Colonic mucosa (tissue), 4 donors: ENCODE measurements around the gene ZNF850. TPM values are rescaled to one million over a fixed set of nuclear protein-coding genes. Genes with fewer than 3 reads are reported as not detected.

Experiments used
- DNase-seq: peaks from one replicate; pipeline ENCODE4 v3.0.0-alpha.2; 2020
- H3K27ac ChIP-seq: fragments of 200-600 bp; one replicate; pipeline ENCODE4 v1.8.0; 2021
- H3K27me3 ChIP-seq: fragments of 200-600 bp; one replicate; pipeline ENCODE4 v1.8.0; 2021
- H3K36me3 ChIP-seq: fragments of 200-600 bp; one replicate; pipeline ENCODE4 v1.8.0; 2021
- H3K4me1 ChIP-seq: fragments of 200-600 bp; one replicate; pipeline ENCODE4 v1.8.0; 2021; ENCODE audit warnings: mild to moderate bottlenecking
- H3K4me3 ChIP-seq: fragments of 200-600 bp; one replicate; pipeline ENCODE4 v1.8.0; 2021
- H3K9ac ChIP-seq, 2 donors: one replicate each; pipeline ENCODE4 v1.7.0; 2013; ENCODE audit warnings: control low read depth in 2 of 2, low read depth in 2 of 2, low read length in 2 of 2
- H3K9me3 ChIP-seq: fragments of 200-600 bp; one replicate; pipeline ENCODE4 v1.8.0; 2021
- CTCF ChIP-seq: fragments of 200-600 bp; IDR thresholded peaks from one replicate; pipeline ENCODE4 v1.8.0; 2022; ENCODE audit warnings: antibody characterized with exemption, mild to moderate bottlenecking
- intact Hi-C: fragments of 100-400 bp; cut with DNase I; formaldehyde crosslinking; loops from one replicate; pipeline ENCODE4 v1.14.1; 2022
- total RNA-seq, 2 donors: library from RNA; stranded (reverse); fragmentation: NEBNext Ultra II Directional in 1 of 2; extraction: Animal tissue kit (Norgen Biotek cat#: 25700) in 1 of 2; gene quantifications; one replicate each; pipeline ENCODE4 v1.2.1, GENCODE V29; 2021
- donor health status: healthy.
- donor health status: DM: no; HTN: no; CAD: no.
- donor health status: DM: no; HTN: no; CAD: no.

The ZNF850 gene
- total RNA-seq, 2 donors from 2014 or later: 1.1 to 3.1 TPM

DNA sequence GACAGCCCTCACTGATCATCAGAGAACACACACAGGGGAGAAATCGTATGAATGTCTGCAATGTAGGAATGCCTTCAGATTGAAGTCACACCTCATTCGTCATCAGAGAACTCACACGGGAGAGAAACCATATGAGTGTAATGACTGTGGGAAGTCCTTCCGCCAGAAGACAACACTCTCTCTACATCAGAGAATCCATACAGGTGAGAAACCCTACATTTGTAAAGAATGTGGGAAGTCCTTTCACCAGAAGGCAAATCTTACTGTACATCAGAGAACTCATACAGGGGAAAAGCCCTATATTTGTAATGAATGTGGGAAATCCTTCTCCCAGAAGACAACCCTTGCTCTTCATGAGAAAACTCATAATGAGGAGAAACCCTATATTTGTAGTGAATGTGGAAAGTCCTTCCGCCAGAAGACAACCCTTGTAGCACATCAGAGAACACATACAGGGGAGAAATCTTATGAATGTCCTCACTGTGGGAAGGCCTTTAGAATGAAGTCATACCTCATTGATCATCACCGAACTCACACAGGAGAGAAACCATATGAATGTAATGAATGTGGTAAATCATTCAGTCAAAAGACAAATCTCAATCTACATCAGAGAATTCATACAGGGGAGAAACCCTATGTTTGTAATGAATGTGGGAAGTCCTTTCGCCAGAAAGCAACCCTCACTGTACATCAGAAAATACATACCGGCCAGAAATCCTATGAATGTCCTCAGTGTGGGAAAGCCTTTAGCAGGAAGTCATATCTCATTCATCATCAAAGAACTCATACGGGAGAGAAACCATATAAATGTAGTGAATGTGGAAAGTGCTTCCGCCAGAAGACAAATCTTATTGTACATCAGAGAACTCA is 52.7 kb downstream of the ZNF850 start:
- TF ChIP-seq CTCF: no peak
- no peak overlapping the region for H3K27ac ChIP-seq
- peaks cover 44% of the 10 kb centered on the region for H3K9me3 ChIP-seq
- H3K36me3 ChIP-seq: peaks cover 14% of the 10 kb centered on the region
- no peak overlapping the region for H3K4me3 ChIP-seq
- H3K4me1 ChIP-seq: no peaks in the 10 kb centered on the region
- intact Hi-C loops: no loop called here
- no peak overlapping the region for H3K9ac ChIP-seq
- DNase-seq: no peak
- H3K27me3 ChIP-seq: no peaks in the 10 kb centered on the region

GRCh38 chr19:36709423-36709822 is 63.2 kb downstream of the ZNF850 start:
- peaks cover 5% of the 10 kb centered on the region for H3K9me3 ChIP-seq

GRCh38 chr19:36707134-36707533 is 65.5 kb downstream of the ZNF850 start:
- Histone ChIP-seq H3K9ac (no peak overlapping the region), H3K27me3 (no peaks in the 10 kb centered on the region), H3K9me3 (peaks cover 9% of the 10 kb centered on the region), H3K4me3 (no peak overlapping the region), H3K27ac (no peak overlapping the region), H3K36me3 (peaks cover 5% of the 10 kb centered on the region), H3K4me1 (no peaks in the 10 kb centered on the region)
- no peak for DNase-seq
- TF ChIP-seq CTCF: no peak
- intact Hi-C loops: no loop called here

More at GRCh38 chr19:36709423-36709822, 63.2 kb downstream of the ZNF850 start:
- H3K27me3 ChIP-seq: no peaks in the 10 kb centered on the region
- no peak for DNase-seq
- no peak for TF ChIP-seq CTCF
- intact Hi-C loops: no loop called here
- no peaks in the 10 kb centered on the region for H3K4me1 ChIP-seq
- H3K9ac ChIP-seq: no peak overlapping the region
- no peak overlapping the region for H3K4me3 ChIP-seq
- H3K27ac ChIP-seq: no peak overlapping the region
- H3K36me3 ChIP-seq: peaks cover 18% of the 10 kb centered on the region

DNA sequence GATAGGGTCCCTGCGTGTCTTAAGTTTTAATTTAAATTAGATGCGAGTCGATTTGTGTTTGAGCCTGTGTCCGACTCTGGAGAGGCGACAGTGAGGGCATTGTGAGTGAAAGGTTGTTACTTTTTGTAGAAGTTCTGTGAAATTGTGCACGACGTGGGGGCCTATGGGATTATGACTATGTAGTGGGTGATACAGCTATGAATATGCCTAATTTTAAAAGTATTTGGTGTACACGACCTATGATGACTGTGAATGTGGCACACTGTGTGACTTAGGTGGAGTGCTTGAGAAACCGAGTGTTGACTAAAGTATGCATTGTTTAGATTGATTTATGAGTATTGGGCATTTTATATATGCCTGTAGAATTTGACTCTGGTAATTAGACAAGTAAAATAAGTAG is 84.5 kb downstream of the ZNF850 start:
- H3K4me3 ChIP-seq: peak overlapping the region; percentile 95
- TF ChIP-seq CTCF: no peak
- H3K27ac ChIP-seq: peak overlapping the region; percentile 41
- H3K9ac ChIP-seq: peak overlapping the region; percentile 81 to 85
- no peaks in the 10 kb centered on the region for H3K27me3 ChIP-seq
- no peaks in the 10 kb centered on the region for H3K36me3 ChIP-seq
- H3K9me3 ChIP-seq: no peaks in the 10 kb centered on the region
- H3K4me1 ChIP-seq: peaks cover 4% of the 10 kb centered on the region
- no peak for DNase-seq
- intact Hi-C loops: loop anchor here (5.0 kb wide), 1 partner anchor 164 kb away; the partner anchor contains the start of gene ZNF345

DNA sequence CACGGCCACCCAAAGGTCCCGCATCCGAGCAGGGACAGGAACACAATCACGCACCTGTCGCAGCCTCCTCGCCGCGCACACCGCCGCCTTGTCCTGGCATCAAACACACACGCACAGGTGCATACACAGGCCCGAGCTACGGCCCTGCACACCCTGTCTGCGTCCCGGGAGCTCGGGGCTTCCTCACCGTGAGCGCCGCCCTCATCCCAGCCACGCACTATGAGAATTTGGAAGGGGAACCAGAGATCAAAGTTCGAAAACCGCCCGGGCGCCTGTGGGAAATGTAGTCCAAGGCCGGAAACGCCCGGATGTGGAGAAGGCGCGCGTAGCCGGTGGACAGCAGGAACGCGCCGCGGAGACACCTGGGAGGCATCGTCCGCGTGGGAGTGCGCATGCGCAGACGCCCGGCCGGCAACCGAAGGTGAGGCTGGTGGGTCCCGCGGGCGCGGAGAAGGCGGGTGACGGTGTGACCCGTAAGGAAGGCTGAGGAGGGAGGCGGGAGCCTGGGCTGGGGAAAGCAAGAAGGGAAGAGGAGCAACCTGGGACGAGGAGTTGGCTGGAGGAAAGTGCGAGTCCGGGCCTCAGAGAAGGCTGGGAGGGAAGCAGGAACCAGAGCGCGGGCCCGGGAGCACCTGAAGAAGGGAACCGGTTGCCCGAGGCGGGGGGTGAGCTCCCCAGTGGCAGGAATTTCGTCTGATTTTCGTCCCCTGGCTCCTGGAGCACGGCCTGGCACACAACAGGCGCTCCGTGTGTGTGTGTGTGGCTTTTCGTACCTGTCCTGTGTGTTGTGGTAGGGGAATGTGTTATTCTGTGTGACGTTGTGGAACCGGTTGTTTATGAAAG is 85.2 kb downstream of the ZNF850 start, which contains the start of gene ZNF567:
TSS of gene ZNF567 (plus strand) at position 399 of the 843 bp plus-strand sequence. CDS start 7,256 bp downstream, outside the sequence.
- Histone ChIP-seq H3K4me3 (peak within 1 kb of the TSS; percentile 95), H3K9ac (peak within 1 kb of the TSS; percentile 81 to 85), H3K27ac (peak within 1 kb of the TSS; percentile 41), H3K27me3 (no peaks in the 10 kb centered on the region), H3K9me3 (no peaks in the 10 kb centered on the region), H3K4me1 (peaks cover 4% of the 10 kb centered on the region), H3K36me3 (no peaks in the 10 kb centered on the region)
- intact Hi-C loops: loop anchor here (5.0 kb wide), 1 partner anchor 165 kb away; the partner anchor contains the start of gene ZNF345
- peak; percentile 99 for DNase-seq
- no peak for TF ChIP-seq CTCF
